HG03025 (cell line): ENCODE data around the gene S1PR4.
"Not testable (repeated sequence)": the region's sequence is repeated elsewhere in the genome, so short reads cannot be mapped to it uniquely, and the experiment has no call there.

ENCODE experiments used
- ATAC-seq: cut with Tn5 transposase; IDR thresholded peaks from one replicate; pipeline ENCODE4 v1.9.1; 2021; ENCODE audit warnings: mild to moderate bottlenecking, moderate library complexity; ENCODE audit not compliant: unreplicated experiment, low FRiP score

S1PR4 gene

DNA sequence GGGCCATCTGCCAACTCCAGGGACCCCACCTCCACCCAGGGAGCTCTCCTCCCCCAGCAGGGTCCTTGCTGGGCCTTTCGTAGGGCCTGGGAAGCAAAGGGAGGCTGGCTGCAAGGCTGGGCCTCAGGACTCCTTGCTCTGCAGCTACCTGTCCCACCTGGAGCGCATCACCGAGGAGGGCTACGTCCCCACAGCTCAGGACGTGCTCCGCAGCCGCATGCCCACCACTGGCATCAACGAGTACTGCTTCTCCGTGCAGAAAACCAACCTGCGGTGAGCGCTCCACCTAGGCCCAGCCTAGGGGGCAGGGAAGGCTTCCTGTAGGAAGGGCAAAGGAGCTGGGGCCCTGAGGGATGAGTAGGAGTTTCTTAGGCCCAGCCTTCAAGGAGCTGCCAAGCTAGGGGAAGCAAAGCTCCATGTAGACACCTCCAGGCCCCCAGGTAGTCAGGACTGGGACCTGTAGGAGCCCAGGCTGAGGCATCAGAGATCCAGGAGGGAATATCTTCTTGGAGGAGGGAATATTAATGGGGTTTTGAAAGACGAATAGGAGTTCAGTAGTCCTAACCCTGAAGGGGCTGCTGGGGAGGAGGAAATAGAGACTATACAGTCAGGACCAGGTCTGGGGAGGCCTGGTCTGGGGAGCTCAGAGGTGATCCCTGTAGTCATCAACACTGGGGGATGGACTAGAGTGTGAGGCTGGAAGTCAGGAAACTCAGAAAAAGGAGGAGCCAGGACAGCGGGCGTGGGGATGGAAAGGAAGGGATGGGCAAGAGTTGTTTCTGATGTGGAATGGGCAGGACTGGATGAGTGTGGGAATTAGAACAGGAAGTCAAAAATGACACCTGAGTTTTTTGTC, 26.8 kb upstream of the S1PR4 start:
- ATAC-seq, result no peak

DNA sequence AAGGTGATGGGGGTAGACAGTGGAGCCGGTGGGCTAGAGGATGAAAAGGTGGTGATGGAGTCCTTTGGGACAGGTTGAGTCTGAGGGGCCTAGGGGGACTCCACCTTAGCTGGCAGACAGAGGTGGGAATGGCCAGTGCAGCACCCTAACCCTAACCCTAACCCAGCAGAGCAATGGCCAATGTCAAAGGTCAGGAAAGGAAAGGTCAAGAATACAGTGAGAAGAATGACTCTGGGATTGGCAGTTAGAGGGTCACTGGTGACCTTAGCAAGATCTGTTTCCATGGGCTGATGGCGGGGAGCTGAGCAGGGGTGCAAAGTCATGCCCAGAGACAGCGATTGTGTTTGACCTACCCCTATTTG, 26.2 kb upstream of the S1PR4 start:
- ATAC-seq, result no peak

DNA sequence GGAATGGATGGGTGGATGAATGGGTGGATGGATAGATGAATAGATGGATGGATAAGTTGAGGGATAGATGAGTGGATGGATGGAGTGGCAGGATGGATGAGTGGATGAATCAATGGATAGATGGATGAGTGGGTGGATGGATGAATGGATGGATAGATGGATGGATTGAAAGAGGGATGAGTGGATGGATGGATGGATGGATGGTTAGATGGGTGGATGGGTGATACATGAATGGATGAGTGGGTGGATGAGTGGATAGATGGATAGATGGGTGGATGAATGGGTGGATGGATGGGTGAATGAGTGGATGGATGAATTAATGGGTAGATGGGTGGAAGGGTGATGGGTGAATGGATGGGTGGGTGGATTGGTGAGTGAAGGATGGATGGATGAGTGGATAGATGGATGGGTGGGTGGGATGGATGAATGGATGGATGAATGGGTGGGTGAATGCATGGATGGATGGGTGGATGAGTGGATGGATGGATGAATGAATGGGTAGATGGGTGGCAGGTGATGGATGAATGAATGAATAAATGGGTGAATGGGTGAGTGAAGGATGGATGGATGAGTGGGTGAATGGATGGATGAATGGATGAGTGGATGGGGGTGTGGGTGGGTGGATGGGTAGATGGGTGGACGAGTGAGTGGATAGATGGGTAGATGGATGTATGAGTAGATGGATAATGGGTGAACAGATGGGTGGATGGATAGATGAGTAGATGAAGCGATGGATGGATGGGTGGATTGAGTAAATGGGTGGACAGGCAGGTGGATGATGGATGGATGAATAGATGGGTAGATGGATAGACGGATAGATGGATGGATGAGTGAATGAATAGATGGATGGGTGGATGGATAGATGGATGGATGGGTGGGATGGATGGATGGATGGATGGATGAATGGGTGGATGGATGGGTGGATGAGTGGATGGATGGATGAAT, 25.0 kb upstream of the S1PR4 start:
- no peak for ATAC-seq

GRCh38 chr19:3154447-3154846, 24.1 kb upstream of the S1PR4 start:
- ATAC-seq, result not testable (repeated sequence)

DNA sequence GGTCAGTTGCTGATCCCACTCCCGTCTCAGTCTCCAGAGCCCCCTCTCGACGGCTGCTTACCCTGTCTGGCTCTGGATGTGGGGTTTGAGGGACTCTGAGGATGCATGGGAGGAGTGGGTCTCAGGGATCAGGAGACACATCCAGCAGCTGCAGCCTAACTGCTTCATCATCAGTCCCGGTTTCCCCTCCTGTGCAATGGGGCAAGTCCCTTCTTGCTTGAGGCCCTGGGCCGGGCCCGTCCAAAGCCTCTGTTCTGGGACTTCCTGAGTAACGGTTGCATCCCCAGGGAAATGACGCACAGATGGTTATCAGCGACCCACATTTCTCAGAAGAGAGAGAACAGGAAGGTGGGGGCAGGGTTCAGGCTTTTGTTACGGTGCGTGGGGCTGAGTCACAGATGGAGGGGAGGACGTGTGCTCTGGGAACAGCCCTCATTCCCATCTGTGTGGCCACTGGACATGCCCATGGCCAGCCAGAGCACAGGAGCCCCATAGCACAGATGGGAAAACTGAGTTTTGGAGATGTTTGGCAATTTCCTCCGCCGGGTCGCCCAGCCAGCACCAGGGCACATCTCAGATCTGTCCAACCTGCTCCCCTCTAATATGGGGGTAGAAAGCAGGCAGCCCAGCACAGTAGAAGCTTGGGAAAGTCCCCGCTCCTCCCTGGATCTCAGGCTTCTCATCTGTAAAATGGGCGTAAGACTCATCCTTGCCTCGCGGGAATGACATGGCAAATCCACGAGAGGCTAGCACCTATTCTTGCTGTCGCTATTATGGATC, 23.4 kb upstream of the S1PR4 start:
- no peak for ATAC-seq

DNA sequence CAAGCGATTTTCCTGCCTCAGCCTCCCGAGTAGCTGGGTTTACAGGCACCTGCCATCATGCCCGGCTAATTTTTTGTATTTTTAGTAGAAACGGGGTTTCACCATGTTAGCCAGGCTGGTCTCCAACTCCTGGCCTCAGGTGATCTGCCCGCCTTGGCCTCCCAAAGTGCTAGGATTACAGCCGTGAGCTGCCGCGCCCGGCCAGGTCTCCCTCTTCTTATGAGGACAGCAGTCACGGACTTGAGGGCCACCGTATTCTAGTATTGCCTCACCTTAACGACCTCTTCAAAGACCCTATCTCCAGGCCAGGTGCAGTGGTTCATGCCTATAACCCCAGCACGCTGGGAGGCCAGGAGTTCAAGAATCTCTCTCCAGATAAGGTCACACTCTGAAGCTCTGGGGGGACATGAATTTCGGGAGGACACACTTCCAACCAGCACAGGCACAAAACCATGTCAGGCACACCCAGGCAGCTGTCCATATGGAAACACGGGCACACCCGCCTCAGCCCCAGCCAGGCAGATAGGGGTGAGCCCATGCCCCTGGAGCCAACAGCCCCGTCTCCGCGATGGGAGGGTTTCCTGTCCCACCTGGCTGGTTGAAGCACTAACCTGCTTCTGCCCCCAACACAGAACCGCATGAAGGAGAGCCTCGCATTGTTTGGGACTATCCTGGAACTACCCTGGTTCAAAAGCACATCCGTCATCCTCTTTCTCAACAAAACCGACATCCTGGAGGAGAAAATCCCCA, 21.3 kb upstream of the S1PR4 start:
- ATAC-seq, result no peak

- no peak for ATAC-seq
Measured at GRCh38 chr19:3159565-3159964, 19.0 kb upstream of the S1PR4 start.

DNA sequence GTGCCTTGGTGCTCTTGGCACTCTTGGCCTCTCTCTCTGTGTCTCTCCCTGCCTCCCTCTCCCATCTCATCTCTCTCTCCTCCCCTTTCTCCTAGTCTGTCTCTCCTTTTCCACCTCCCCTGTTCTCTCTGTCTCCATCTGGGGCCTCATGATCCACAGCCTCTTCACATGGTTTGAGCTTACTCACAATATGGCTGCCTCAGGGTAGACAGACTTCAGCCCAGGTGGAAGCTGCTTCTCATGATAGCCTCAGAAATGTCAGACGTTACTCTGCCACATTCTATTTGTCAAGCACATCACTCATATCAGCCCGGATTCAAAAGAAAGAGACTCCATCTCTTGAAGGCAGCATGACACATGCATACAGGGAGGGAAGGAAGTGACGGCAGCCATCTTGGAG, 18.4 kb upstream of the S1PR4 start:
- no peak for ATAC-seq

DNA sequence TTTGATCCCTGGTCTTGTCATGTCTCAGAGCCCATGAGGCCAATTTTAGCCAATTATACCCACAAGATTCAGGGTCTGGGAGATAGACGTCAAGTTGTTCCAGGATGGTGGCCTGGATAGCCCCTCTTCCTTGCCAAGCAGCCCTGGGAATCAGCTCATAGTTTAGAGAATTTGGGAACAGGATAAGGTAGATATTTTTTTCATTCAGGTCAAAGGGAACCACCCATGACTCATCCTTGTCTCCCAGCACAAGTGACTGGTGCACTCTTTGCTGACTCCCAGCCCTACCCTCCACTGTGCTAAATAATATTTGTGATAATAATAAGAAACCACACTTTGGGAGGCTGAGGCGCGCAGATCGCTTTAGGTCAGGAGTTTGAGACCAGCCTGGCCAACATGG, 17.1 kb upstream of the S1PR4 start:
- ATAC-seq, result no peak

DNA sequence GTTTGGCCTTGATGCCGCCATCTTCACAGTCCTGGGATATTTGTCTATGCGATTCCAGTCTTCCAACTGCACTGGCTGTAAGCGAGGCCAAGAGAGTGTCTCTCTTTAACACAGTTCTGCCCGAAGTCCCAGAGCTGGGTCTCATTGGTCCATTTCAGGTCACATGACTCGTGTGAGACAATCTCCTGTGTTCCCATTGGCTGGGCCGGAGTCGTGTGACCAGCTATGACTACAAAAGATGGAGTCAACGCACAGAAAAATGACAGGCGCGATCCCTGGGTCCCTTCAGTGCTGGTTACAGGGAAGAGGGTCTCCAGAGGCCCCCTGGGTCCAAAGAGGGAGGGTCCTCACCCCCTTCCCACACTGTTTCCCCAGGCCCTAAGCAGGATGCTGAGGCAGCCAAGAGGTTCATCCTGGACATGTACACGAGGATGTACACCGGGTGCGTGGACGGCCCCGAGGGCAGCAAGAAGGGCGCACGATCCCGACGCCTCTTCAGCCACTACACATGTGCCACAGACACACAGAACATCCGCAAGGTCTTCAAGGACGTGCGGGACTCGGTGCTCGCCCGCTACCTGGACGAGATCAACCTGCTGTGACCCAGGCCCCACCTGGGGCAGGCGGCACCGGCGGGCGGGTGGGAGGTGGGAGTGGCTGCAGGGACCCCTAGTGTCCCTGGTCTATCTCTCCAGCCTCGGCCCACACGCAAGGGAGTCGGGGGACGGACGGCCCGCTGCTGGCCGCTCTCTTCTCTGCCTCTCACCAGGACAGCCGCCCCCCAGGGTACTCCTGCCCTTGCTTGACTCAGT, 15.9 kb upstream of the S1PR4 start:
- no peak for ATAC-seq

DNA sequence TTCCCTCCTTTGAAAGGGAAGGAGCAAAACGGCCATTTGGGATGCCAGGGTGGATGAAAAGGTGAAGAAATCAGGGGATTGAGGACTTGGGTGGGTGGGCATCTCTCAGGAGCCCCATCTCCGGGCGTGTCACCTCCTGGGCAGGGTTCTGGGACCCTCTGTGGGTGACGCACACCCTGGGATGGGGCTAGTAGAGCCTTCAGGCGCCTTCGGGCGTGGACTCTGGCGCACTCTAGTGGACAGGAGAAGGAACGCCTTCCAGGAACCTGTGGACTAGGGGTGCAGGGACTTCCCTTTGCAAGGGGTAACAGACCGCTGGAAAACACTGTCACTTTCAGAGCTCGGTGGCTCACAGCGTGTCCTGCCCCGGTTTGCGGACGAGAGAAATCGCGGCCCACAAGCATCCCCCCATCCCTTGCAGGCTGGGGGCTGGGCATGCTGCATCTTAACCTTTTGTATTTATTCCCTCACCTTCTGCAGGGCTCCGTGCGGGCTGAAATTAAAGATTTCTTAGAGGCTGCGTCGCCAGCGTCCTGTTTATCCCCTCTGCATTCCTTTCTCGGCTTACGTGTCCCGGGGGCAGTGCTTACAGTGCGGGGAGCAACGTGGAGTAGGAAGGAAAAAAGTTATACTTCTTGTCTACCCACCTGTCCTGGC, 15.2 kb upstream of the S1PR4 start:
- no peak for ATAC-seq

DNA sequence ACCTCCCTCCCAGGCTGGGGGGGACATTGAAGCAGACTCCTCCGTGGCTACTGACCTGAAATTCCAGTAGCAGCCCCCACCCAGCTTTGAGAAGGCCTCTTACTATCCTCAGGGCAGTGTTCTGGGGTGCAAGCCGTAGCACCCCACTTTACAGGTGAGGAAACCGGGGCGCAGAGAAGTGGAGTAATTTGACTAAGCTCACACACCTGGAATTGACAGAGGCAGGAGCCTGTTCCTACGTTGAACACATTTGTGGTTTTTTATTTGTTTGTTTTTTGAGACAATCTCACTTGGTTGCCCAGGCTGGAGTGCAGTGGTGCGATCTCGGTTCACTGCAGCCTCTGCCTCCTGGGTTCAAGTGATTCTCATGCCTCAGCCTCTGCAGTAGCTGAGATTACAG, 14.6 kb upstream of the S1PR4 start:
- ATAC-seq, result no peak

GRCh38 chr19:3167533-3168272, 10.9 kb upstream of the S1PR4 start:
- ATAC-seq, result no peak

DNA sequence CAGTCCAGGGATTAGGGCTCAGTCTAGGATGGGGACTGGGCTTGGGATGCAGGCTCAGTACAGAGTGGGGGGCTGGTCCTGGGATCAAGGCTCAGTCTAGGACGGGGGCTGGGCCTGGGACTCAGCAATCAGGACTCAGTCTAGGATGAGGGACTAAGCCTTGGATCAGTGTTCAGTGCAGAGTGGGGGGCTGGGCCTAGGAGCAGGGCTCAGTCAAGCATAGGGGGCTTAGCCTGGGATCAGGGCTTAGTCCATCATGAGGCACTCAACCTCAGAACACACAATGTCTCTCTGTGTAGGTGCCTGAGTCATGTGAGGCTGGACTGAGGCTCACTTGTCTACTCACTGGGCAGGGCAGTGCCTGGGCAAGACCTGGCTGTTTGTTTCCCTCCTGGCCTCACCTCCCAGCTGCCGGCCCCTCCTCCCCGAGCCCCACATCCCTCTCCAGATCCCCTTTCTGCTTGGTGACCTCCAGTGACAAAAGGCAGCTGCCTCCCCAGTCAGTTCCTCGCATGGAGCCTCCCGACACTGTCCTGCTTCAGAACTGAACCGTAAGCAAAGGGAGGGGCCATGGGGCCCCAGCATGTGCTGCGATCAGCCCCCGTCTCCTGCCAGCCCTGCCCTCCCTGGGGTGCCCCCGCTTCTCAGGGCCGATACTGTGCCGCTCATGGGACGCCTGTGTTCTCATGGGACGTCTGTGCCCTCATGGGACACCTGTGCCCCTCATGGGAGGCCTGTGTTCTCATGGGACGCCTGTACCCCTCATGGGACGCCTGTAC, 6.5 kb upstream of the S1PR4 start:
- no peak for ATAC-seq

GRCh38 chr19:3172673-3173000, 5.9 kb upstream of the S1PR4 start:
- ATAC-seq, result not testable (repeated sequence)

DNA sequence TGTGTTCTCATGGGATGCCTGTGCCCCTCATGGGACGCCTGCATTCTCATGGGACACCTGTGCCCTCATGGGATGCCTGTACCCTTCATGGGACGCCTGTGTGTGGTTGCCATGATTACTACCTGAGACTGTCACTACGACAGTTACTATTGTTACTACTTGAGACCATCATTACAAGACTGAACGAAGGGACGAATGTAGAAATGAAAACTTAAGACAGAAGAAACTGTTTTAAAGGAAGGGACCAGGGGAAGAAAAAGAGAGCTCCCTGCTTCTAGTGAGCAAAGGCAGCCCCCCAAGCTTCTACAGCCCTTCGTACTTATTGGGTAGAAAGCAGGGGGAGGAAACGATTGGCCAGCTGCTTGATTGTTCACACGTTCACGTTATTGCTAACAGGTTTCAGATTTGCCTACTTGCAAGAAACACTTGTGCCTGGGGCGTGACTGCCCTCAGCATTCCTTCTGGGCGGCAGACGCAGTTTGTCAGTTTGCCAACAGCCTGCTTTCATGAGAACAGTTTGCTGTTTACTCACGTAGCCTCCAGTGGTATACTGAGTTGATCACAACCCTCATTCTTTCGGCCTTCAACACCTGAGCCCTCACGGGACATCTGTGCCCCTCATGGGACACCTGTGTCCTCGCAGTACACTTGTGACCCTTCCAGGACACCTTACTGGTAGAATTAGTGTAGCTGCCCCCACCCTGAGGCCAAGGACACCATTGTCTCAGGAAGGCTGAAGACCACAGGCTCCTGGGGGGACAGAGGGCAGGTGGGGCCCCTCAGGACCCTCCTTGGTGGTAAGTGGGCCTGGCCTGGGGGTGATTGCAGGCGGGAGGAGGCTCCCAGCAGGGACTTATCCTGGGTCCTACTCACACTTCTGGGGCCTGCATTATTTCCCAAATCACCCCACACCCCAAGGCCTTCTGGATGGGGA, 2.5 kb upstream of the S1PR4 start:
- ATAC-seq, result no peak
